Measurements from ENCODE around the gene SDF4. TPM values are rescaled to one million over a fixed set of nuclear protein-coding genes. Genes with fewer than 3 reads are reported as not detected.
A peak's percentile ranks its signal among the peaks of the same experiment; 100 is the strongest.
"Not testable (repeated sequence)": the region's sequence is repeated elsewhere in the genome, so short reads cannot be mapped to it uniquely, and the experiment has no call there.

Gene SDF4
- total RNA-seq, 1 donor from 2014 or later: 134 TPM

- DNase-seq (ENCODE audit: low spot score): no peak
Observed at GRCh38 chr1:1259951-1260600, 28.3 kb upstream of the SDF4 start.

- no peak for DNase-seq (ENCODE audit: low spot score)
Observed at GRCh38 chr1:1259540-1259939, 27.7 kb upstream of the SDF4 start.

GRCh38 chr1:1259119-1259488, 27.3 kb upstream of the SDF4 start:
- DNase-seq (ENCODE audit: low spot score): no peak

GRCh38 chr1:1256956-1257871, 25.4 kb upstream of the SDF4 start:
- DNase-seq (ENCODE audit: low spot score): no peak

- DNase-seq (ENCODE audit: low spot score): no peak
Observed at GRCh38 chr1:1255611-1256010, 23.8 kb upstream of the SDF4 start.

GRCh38 chr1:1255078-1255477, 23.3 kb upstream of the SDF4 start:
- peak; percentile 44 for DNase-seq (ENCODE audit: low spot score)

- DNase-seq (ENCODE audit: low spot score): peak; percentile 50
Observed at GRCh38 chr1:1254667-1254998, 22.8 kb upstream of the SDF4 start.

- DNase-seq (ENCODE audit: low spot score): no peak
Observed at GRCh38 chr1:1253972-1254666, 22.3 kb upstream of the SDF4 start.

- DNase-seq (ENCODE audit: low spot score): no peak
Observed at GRCh38 chr1:1253314-1253713, 21.5 kb upstream of the SDF4 start.

- peak; percentile 45 for DNase-seq (ENCODE audit: low spot score)
Observed at GRCh38 chr1:1250786-1251284, 19.0 kb upstream of the SDF4 start.

GRCh38 chr1:1248009-1248913, 16.5 kb upstream of the SDF4 start:
- DNase-seq (ENCODE audit: low spot score): not testable (repeated sequence)

GRCh38 chr1:1247341-1247913, 15.6 kb upstream of the SDF4 start:
- DNase-seq (ENCODE audit: low spot score): no peak

- no peak for DNase-seq (ENCODE audit: low spot score)
Observed at GRCh38 chr1:1246577-1247340, 15.0 kb upstream of the SDF4 start, which contains the start of gene C1QTNF12. C1QTNF12 (minus strand) TSS chr1:1246722; CDS start chr1:1246690, 32 bp downstream.

- DNase-seq (ENCODE audit: low spot score): no peak
Observed at GRCh38 chr1:1245817-1246576, 14.2 kb upstream of the SDF4 start.

GRCh38 chr1:1245178-1245816, 13.5 kb upstream of the SDF4 start:
- no peak for DNase-seq (ENCODE audit: low spot score)

- DNase-seq (ENCODE audit: low spot score): no peak
Observed at GRCh38 chr1:1244192-1244811, 12.5 kb upstream of the SDF4 start.

GRCh38 chr1:1243807-1244191, 12.0 kb upstream of the SDF4 start:
- DNase-seq (ENCODE audit: low spot score): no peak

GRCh38 chr1:1243266-1243660, 11.5 kb upstream of the SDF4 start:
- no peak for DNase-seq (ENCODE audit: low spot score)

Measured in ureter (tissue), 1 donor.